ENCODE measurements around the gene NARF. TPM values are rescaled to one million over a fixed set of nuclear protein-coding genes. Genes with fewer than 3 reads are reported as not detected.

Gene NARF
- total RNA-seq, 1 donor from 2014 or later: 64.4 TPM

GRCh38 chr17:82437325-82437668, 21.2 kb upstream of the NARF start:
- no peak for FAIRE-seq

GRCh38 chr17:82438401-82439193, 19.9 kb upstream of the NARF start:
- Histone ChIP-seq H3K4me3 (ENCODE audit: insufficient read depth, low read depth, low read length) (no peak overlapping the region), H3K27ac (ENCODE audit: low read depth, low read length) (no peak overlapping the region), H3K9ac (ENCODE audit: low read length) (no peak overlapping the region), H3K36me3 (ENCODE audit: insufficient read depth, low read length) (no peaks in the 10 kb centered on the region), H3K79me2 (ENCODE audit: insufficient read depth, low read length) (no peaks in the 10 kb centered on the region), H3K4me1 (ENCODE audit: insufficient read depth, low read length) (peaks cover 4% of the 10 kb centered on the region), H4K20me1 (ENCODE audit: insufficient read depth, low read length) (peaks cover 23% of the 10 kb centered on the region), H3K27me3 (ENCODE audit: insufficient read depth, low read length) (no peaks in the 10 kb centered on the region), H3K9me3 (ENCODE audit: insufficient read depth, low read depth, low read length) (no peaks in the 10 kb centered on the region), H2AFZ (ENCODE audit: low read depth, low read length) (no peak overlapping the region), H3K4me2 (ENCODE audit: low read length) (no peak overlapping the region)
- Mint-ChIP-seq H3K36me3 (ENCODE audit: low read depth, unreplicated experiment) (peaks cover 3% of the 10 kb centered on the region), H3K27ac (ENCODE audit: unreplicated experiment) (no peak overlapping the region), H3K4me3 (ENCODE audit: unreplicated experiment) (no peak overlapping the region), H3K4me1 (ENCODE audit: low read depth, unreplicated experiment) (peaks cover 3% of the 10 kb centered on the region), H3K27me3 (ENCODE audit: low read depth, unreplicated experiment) (no peaks in the 10 kb centered on the region), H3K9me3 (ENCODE audit: unreplicated experiment) (peaks cover 1% of the 10 kb centered on the region)
- no peak for TF ChIP-seq EZH2 (IDR thresholded peaks at IDR 0.05; ENCODE audit: insufficient read depth, low read length)
- TF ChIP-seq, protein P1, sequence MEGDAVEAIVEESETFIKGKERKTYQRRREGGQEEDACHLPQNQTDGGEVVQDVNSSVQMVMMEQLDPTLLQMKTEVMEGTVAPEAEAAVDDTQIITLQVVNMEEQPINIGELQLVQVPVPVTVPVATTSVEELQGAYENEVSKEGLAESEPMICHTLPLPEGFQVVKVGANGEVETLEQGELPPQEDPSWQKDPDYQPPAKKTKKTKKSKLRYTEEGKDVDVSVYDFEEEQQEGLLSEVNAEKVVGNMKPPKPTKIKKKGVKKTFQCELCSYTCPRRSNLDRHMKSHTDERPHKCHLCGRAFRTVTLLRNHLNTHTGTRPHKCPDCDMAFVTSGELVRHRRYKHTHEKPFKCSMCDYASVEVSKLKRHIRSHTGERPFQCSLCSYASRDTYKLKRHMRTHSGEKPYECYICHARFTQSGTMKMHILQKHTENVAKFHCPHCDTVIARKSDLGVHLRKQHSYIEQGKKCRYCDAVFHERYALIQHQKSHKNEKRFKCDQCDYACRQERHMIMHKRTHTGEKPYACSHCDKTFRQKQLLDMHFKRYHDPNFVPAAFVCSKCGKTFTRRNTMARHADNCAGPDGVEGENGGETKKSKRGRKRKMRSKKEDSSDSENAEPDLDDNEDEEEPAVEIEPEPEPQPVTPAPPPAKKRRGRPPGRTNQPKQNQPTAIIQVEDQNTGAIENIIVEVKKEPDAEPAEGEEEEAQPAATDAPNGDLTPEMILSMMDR (IDR thresholded peaks at IDR 0.05; ENCODE audit: insufficient read depth, low read depth, low read length): no peak
- FAIRE-seq: no peak
- DNase-seq (ENCODE audit: low read depth): no peak

More at GRCh38 chr17:82437325-82437668, 21.2 kb upstream of the NARF start:
- Histone ChIP-seq H3K4me1 (ENCODE audit: insufficient read depth, low read length) (peaks cover 4% of the 10 kb centered on the region), H3K79me2 (ENCODE audit: insufficient read depth, low read length) (no peaks in the 10 kb centered on the region), H2AFZ (ENCODE audit: low read depth, low read length) (no peak overlapping the region), H3K9ac (ENCODE audit: low read length) (no peak overlapping the region), H3K27me3 (ENCODE audit: insufficient read depth, low read length) (no peaks in the 10 kb centered on the region), H3K27ac (ENCODE audit: low read depth, low read length) (no peak overlapping the region), H3K4me3 (ENCODE audit: insufficient read depth, low read depth, low read length) (no peak overlapping the region), H3K4me2 (ENCODE audit: low read length) (no peak overlapping the region), H3K36me3 (ENCODE audit: insufficient read depth, low read length) (no peaks in the 10 kb centered on the region), H3K9me3 (ENCODE audit: insufficient read depth, low read depth, low read length) (no peaks in the 10 kb centered on the region), H4K20me1 (ENCODE audit: insufficient read depth, low read length) (peaks cover 12% of the 10 kb centered on the region)
- no peak for DNase-seq (ENCODE audit: low read depth)
- no peaks in the 10 kb centered on the region for H3K36me3 Mint-ChIP-seq (ENCODE audit: low read depth, unreplicated experiment)
- H3K27ac Mint-ChIP-seq (ENCODE audit: unreplicated experiment): no peak overlapping the region
- H3K4me3 Mint-ChIP-seq (ENCODE audit: unreplicated experiment): no peak overlapping the region
- TF ChIP-seq, protein P1 (IDR thresholded peaks at IDR 0.05; ENCODE audit: insufficient read depth, low read depth, low read length): no peak
- no peak for TF ChIP-seq EZH2 (IDR thresholded peaks at IDR 0.05; ENCODE audit: insufficient read depth, low read length)
- no peaks in the 10 kb centered on the region for H3K27me3 Mint-ChIP-seq (ENCODE audit: low read depth, unreplicated experiment)
- H3K4me1 Mint-ChIP-seq (ENCODE audit: low read depth, unreplicated experiment): peaks cover 3% of the 10 kb centered on the region
- no peaks in the 10 kb centered on the region for H3K9me3 Mint-ChIP-seq (ENCODE audit: unreplicated experiment)

- no peak overlapping the region for H3K27ac Mint-ChIP-seq (ENCODE audit: unreplicated experiment)
- H3K27me3 Mint-ChIP-seq (ENCODE audit: low read depth, unreplicated experiment): no peaks in the 10 kb centered on the region
- peaks cover 3% of the 10 kb centered on the region for H3K4me1 Mint-ChIP-seq (ENCODE audit: low read depth, unreplicated experiment)
- H3K4me3 ChIP-seq (ENCODE audit: insufficient read depth, low read depth, low read length): no peak overlapping the region
- FAIRE-seq (no peak), DNase-seq (ENCODE audit: low read depth) (no peak)
- H3K4me2 ChIP-seq (ENCODE audit: low read length): no peak overlapping the region
- H3K9me3 ChIP-seq (ENCODE audit: insufficient read depth, low read depth, low read length): no peaks in the 10 kb centered on the region
- no peak overlapping the region for H3K9ac ChIP-seq (ENCODE audit: low read length)
- H3K4me3 Mint-ChIP-seq (ENCODE audit: unreplicated experiment): no peak overlapping the region
- H3K4me1 ChIP-seq (ENCODE audit: insufficient read depth, low read length): peaks cover 4% of the 10 kb centered on the region
- H4K20me1 ChIP-seq (ENCODE audit: insufficient read depth, low read length): peaks cover 24% of the 10 kb centered on the region
- TF ChIP-seq EZH2 (IDR thresholded peaks at IDR 0.05; ENCODE audit: insufficient read depth, low read length): no peak
- TF ChIP-seq, protein P1 (IDR thresholded peaks at IDR 0.05; ENCODE audit: insufficient read depth, low read depth, low read length): no peak
- no peak overlapping the region for H2AFZ ChIP-seq (ENCODE audit: low read depth, low read length)
- no peaks in the 10 kb centered on the region for H3K36me3 ChIP-seq (ENCODE audit: insufficient read depth, low read length)
- H3K9me3 Mint-ChIP-seq (ENCODE audit: unreplicated experiment): peaks cover 1% of the 10 kb centered on the region
- no peaks in the 10 kb centered on the region for H3K79me2 ChIP-seq (ENCODE audit: insufficient read depth, low read length)
- H3K36me3 Mint-ChIP-seq (ENCODE audit: low read depth, unreplicated experiment): peaks cover 5% of the 10 kb centered on the region
- no peak overlapping the region for H3K27ac ChIP-seq (ENCODE audit: low read depth, low read length)
- H3K27me3 ChIP-seq (ENCODE audit: insufficient read depth, low read length): no peaks in the 10 kb centered on the region
These were observed 19.2 kb upstream of the NARF start for GRCh38 chr17:82439194-82439828.
